H54 (cell line): Measurements from ENCODE around the gene PIK3CD.
A peak's percentile ranks its signal among the peaks of the same experiment; 100 is the strongest.
"Not testable (repeated sequence)": the region's sequence is repeated elsewhere in the genome, so short reads cannot be mapped to it uniquely, and the experiment has no call there.

Source experiments
- DNase-seq: peaks from one replicate; pipeline ENCODE4 v3.0.0; 2011; ENCODE audit warnings: low spot score, mixed read lengths; ENCODE audit not compliant: insufficient read length
- FAIRE-seq: peaks from 3 replicates; lab custom pipeline; 2011; peaks lifted over from hg19 to GRCh38; lab: Jason Lieb, UNC
- POLR2A ChIP-seq: IDR thresholded peaks from 2 replicates; pipeline ENCODE4 v1.6.1; 2011; ENCODE audit warnings: low read depth, mild to moderate bottlenecking, low read length

Gene PIK3CD

DNA sequence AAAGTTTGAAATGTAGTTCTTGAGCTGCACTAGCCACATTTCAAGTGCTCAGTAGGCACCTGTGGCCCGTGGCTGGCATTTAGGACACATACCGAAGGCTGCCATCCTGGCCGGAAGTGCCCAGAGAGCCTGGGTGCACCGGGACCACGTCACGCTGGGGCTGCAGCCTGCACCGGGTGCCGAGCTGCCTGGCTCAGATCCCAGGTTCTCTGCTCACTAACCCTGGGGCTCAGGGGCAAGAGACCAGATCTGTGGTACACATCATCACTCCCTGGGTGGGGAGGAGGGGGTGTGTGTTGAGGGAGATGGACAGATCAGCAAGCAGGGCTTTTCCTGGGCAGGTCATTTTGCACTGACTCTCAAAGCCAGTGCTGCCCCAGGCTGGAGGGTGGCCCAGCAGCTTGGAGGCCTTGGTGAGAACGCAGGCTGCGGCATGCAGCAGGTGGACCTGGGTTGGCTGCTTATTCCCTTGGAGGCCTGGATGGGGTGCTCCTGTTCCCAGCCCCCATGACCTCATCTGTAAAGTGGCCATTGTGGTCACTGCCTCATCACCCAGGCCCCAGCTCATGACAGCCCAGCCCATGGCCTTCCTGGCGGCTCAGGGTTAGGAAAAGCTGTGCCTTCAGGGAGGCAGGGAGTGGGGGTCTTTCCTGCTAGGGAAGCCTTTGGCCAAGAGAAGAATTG is 39.2 kb upstream of the PIK3CD start:
- no peak for FAIRE-seq
- peak; percentile 23 for DNase-seq
- no peak for TF ChIP-seq POLR2A

DNA sequence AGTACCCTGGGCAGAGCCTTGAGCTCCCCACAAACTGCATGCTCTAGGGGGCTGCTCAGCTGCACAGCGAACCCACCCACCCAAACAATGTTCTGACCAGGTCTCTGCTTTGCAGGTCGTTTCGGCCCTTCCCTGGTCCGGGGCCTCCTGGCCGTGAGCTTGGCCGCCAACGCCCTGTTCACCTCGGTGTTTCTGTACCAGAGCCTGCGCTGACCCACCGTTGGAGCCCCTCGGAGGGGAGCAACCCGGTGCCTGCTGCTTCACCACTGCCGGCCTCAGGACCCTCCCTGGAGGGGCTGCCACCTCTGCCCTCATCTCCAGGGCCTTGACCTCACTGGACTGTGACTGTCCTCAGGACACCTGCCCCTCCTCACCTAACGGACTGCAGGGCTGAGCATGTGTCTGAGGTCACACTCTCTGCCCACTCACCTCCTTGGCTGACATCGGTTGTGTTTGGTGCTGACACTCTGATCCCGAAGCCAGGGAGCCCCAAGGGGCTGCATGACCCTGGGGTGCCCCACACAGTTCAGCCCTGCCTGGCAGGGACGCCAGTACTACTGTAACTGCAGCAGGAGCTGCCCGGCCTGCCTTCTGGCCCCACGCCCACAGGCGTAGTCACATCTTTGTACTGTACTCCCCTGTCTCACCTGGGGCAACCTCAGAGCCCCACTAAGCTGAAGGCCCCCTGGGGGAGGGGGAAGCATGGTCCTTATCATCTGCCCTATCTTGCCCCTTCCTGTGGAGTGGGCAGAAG is 38.5 kb upstream of the PIK3CD start:
- FAIRE-seq (no peak), DNase-seq (no peak)
- TF ChIP-seq POLR2A = no peak

GRCh38 chr1:9613625-9614299 is 37.8 kb upstream of the PIK3CD start:
- no peak for TF ChIP-seq POLR2A
- no peak for DNase-seq
- FAIRE-seq = no peak

GRCh38 chr1:9615316-9616063 is 36.0 kb upstream of the PIK3CD start:
- DNase-seq (peak; percentile 54), FAIRE-seq (peak; percentile 43)
- no peak for TF ChIP-seq POLR2A

DNA sequence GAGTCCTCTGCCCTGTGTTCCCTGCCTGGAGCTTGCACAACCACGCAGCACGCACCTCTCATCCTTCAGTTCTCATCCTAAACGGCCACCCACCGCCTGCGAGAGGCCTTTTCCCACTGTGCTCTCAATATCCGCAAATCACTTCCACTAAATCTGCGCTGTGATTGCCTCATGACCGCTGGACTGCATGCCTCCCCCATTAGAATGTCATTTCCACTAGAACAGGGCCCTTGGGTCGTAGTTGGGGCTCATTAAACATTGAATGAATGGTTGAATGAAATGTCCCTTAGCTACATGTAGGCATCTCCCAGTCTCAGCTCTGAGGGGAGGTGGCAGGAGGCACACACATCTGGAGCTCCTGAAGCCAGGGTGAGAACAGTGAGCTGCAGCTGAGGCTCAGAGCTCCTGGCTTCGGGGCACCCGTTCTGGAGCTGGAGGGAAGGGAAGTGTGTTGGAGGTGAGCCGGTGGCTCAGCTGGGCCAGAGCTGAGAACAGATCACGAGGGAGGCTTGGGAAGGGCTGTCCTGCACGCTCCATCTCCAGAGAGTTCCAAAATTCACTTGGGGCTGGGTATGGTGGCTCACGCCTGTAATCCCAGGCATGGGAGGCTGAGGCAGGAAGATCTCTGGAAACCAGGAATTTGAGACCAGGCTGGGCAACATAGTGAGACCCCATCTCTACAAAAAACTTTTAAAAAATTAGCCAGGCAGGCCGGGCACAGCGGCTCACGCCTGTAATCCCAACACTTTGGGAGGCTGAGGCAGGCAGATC is 32.4 kb upstream of the PIK3CD start:
- TF ChIP-seq POLR2A = no peak
- FAIRE-seq = no peak
- no peak for DNase-seq

- FAIRE-seq (no peak), DNase-seq (no peak)
- TF ChIP-seq POLR2A = no peak
These were observed 30.5 kb upstream of the PIK3CD start for GRCh38 chr1:9621032-9621431.

- TF ChIP-seq POLR2A = no peak
- FAIRE-seq (no peak), DNase-seq (no peak)
These were observed 27.4 kb upstream of the PIK3CD start for GRCh38 chr1:9624081-9624480.

GRCh38 chr1:9625030-9625429 is 26.5 kb upstream of the PIK3CD start:
- not testable (repeated sequence) for DNase-seq, FAIRE-seq

DNA sequence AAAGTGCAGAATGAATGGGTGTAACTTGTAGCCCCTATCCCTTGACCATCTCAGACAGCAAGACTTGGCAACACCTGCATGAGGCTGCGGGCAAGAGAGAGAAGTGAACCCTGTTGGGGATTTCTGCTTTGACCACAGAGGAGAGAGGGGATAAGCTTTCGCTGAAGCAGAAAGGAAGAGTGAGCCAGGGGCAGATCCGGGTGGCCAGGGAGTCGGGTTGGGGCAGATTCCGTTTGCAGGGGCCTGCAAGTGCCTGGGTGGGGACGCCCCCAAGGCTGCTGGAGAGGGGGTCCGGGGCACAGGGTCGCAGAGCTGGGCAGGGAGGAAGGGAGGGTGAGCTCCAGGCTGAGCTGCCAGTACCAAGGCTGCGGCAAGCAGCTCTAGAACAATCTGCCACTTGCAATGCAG is 25.3 kb upstream of the PIK3CD start:
- FAIRE-seq (no peak), DNase-seq (no peak)
- no peak for TF ChIP-seq POLR2A

DNA sequence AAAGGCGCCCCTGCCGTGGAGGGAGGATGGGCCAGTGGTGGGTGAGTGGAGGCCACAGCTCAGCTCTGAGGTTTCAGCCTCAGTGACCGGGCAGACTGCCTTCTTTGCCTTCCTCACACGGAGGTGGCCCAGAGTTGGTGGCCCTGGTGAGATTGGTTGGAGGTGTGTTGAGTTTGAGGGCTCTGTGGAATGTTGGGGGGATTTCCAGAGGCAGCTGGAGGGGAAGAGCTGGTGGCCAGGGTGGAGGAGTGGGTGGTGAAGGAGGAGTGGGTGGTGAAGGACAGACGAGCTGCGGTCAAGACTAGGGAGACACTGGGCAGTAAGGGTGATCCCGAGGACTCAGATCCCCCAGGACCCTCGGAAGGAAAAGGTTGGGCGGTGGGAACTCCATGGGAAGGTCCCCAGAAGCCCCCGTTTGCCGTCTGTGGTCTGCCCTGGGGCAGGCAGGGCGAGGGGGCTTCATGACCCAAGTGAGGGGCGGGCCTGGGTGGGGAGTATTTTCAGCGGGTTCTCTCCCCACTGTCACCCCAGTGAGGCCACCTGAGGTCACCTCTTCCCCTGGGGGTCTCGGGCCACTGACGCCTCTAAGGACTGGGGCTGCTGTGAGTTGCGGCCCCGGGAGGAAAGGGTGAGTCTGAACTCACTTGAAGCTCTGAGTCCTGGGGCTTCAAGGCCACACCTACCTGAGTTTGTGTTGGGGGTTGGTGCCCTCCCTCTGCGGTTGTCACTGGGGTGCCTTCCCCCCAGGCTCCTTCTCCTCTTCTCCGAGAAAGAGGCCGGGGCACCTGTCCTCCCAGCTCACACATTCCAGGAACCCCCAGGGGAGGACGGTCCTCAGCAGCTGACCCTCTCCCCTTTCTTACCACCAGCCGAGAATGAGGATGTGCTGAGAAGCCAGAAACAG is 22.7 kb upstream of the PIK3CD start:
- DNase-seq = no peak
- no peak for FAIRE-seq
- no peak for TF ChIP-seq POLR2A

- no peak for TF ChIP-seq POLR2A
- FAIRE-seq (no peak), DNase-seq (no peak)
These were observed 21.9 kb upstream of the PIK3CD start for GRCh38 chr1:9629445-9630201.
